Inflammatory macrophage treated with lipopolysaccharide for 4 hours (primary cell): ENCODE data around the gene TEX35.
"Not testable (repeated sequence)": the region's sequence is repeated elsewhere in the genome, so short reads cannot be mapped to it uniquely, and the experiment has no call there.

ENCODE experiments used
- DNase-seq: peaks from one replicate; pipeline ENCODE4 v3.0.0-alpha.2; 2020

The TEX35 gene

GRCh38 chr1:178495158-178495557 is 17.8 kb upstream of the TEX35 start:
- no peak for DNase-seq

DNA sequence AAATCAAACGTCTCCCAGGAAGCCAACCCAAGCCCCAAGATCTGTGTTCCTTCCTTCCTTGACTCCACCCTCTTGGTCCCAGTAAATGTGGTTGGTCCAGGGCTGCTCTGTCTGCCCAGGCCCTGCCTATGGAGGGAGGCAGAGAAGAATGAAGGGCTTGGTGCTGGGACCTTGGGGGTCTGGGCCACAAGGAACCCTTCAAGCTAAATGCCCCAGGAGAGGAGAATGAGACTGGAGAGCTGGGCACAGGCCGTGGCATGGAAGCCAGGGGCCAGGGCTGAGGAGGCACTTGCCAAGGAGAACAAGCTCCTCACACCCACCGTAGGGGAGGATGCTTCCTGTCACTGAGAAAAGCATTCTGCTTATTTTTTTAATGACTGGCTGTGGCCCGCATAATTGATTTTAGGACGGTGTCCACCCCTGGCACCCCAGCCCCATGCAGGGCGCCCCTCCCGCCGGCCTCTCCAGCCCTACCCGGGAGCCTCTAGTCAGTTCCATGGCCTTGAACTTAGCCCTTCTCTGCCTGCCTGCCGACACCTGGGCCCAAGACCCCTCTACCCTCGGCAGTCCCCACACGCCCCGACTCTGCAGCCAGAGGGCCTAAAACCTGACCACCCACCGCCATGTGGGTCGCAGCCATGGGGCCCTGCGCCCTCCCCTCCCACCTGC is 17.0 kb upstream of the TEX35 start:
- no peak for DNase-seq

GRCh38 chr1:178496410-178497135 is 16.3 kb upstream of the TEX35 start, which contains the start of gene CLEC20A:
CLEC20A (minus strand) TSS chr1:178496964; CDS start chr1:178496939, 25 bp downstream.
- no peak for DNase-seq

- DNase-seq = no peak
Observed at GRCh38 chr1:178497903-178498478, 14.9 kb upstream of the TEX35 start.

DNA sequence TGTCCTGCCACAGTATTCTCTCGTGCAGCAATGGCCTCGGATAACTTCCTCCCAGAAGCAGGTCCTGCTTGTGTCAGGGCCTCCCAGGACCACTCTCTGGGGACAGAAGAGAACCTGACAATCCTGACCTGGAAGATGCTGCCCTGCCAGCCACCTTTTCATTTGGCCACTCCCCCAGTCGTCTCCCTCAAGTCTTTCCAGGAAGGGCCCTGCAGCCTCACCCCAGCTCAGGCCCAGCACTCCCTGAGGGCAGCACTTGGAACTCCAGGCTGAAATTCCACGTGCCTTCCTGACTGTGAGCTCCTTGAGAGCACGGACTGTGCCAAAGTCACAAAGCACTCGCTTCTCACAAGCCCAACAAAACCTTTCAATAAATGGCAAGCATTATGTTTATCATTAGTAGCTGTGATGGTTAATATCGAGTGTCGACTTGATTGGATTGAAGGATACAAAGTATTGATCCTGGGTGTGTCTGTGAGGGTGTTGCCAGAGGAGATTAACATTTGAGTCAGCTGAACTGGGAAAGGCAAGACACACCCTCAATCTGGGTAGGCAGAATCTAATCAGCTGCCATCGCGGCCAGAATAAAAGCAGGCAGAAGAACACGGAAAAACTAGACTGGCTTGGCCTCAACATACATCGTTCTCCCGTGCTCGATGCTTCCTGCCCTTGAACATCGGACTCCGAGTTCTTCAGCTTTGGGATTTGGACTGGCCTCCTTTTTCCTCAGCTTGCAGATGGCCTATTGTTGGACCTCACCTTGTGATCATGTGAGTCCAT is 13.8 kb upstream of the TEX35 start:
- no peak for DNase-seq

DNA sequence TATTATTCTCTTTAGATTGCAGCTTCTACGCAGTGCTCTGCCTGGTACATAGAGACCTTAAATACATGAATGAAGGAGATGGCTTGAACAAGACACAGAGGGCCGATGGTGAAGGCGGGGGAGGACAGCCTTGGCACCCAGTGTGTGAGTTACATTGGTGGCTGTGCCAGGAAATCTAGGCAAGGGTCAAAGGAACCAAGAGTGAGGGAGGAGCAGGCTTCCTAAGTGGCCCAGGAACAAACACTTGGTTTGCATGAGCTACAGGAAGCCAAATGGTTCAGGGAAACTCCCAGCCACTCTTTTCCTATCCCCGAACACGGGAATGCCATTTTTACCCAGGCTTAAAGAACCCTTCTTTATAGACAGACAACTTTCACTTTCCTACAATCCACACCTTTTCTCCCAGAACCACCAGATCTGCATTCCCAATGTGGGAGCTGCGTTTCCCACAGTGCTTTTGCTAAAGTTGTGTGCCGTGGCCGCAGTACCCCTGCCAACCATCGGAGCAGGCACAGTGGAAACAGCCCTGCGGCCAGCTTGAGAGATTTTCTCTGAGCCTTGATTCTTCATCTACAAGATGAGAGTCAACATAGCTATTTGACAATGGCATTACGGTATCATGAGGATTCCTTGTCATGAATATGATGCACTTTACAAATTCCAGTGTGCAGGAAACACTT is 12.7 kb upstream of the TEX35 start:
- no peak for DNase-seq

DNA sequence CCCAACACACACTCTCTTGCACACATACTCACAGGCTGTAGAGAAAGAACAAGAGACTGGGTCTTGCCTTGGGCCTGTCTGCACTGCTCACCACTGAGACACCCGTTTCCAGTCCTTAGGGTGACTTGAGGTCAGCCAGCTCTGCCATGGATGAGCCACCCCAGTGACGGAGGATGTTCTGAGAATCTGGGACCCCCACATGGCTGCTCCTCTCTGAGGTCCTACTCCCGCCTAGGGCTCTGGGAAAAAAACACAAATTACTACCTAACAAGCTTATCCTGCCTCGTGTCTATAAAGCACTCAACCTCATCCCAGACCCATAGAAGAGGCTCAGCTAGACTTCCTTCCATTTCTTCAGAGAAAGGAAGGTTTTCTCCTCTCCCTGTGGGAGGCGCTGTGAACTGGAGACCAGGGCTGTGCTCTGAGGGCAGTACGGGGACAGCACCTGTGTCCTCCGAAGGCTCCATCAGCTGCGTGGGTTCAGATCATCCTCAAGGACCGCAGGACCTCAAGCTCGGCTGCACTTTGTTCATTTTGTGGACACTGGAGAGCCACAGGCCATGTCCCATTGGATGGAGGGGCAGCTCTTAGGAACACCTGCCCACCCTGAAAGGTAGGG is 11.9 kb upstream of the TEX35 start:
- DNase-seq = no peak

DNA sequence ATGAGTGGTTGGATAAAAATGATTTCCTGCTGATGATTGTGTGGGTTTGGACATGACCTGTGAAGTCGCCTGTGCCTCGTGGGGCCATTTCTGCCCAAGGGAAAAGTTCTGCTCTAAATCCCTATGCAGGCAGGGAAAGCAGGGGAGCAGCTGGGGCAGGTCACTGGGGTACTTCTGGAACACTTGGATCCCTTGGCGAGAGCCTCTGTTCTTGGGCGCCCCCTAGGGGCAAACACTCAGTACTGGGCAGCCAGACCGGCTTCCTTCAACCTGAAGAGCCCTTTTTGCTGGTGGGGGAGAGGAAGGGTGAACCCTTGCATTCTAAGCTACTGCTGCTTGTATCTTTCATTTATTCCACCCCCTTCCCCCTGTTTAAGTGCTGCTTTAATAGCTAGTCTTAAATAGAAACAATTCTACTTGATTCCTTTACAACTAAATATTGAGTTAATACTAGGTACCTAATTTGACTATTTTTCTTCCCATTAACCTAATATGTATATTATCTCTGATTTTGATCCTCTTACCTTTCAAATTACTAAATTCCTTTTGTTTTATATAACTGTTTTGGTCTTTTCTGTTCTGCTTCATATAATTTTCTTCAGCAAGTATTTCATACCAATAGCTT is 11.1 kb upstream of the TEX35 start:
- DNase-seq = peak; percentile 67

DNA sequence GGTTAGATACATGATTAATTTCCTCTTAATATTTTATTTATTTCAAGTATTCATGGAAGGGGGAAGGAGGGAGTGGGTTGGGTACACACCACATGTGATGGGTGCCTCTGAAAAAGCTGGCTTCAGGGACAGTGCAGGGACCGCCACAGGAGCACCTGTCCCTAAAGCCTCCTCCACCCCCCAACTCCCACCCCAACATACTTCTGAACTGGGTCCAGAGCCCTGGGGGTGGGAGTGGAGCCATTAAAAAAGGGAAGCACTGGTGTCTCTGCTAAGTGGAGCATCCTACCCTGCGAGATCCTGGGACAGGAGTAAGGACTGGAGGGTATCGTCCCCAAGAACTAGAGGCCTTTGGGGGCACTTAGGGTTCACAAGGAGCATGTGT is 10.6 kb upstream of the TEX35 start:
- no peak for DNase-seq

DNA sequence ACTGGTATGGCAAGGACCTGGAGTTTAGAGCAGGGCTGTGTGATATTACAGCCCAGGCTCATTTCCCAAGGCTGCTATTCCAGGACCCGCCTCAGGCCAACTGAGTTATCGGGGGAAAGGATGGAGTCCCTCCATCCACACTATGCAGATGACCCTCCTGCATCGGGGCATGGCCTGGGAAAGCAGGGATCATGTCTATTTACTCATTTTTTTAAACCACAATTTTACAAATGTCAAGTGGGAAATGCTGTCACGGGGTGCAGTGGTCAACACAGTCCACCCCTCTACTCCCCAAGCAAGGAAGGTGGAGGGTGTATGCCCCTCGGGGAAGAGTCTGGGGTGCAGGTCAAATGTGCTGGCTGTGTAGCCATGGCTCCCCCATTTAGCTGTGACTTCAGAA is 10.1 kb upstream of the TEX35 start:
- no peak for DNase-seq

GRCh38 chr1:178503316-178503715 is 9.6 kb upstream of the TEX35 start:
- not testable (repeated sequence) for DNase-seq

GRCh38 chr1:178503849-178504248 is 9.1 kb upstream of the TEX35 start:
- no peak for DNase-seq

DNA sequence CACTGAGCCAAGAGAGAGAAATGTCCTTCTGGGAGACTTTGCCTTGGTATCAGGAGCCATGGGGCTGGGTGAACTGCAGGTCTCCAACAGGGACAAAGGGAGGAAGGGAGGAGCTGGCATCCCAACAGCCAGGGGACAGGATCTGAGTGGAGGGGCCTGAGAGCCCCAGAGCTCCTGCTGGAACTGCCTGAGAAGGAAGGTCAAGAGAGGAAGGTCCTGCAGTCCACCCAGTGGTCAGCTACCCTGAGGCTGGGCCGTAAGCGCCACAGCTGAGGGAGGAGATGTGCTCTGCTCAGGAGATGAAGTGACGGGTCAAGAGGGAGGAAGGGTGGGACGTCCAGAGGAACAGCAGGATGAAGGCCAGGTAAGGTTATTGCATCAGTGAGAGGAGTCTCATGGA is 8.6 kb upstream of the TEX35 start:
- no peak for DNase-seq

GRCh38 chr1:178506177-178506576 is 6.7 kb upstream of the TEX35 start:
- no peak for DNase-seq

- DNase-seq = no peak
Observed at GRCh38 chr1:178506669-178507068, 6.2 kb upstream of the TEX35 start.

DNA sequence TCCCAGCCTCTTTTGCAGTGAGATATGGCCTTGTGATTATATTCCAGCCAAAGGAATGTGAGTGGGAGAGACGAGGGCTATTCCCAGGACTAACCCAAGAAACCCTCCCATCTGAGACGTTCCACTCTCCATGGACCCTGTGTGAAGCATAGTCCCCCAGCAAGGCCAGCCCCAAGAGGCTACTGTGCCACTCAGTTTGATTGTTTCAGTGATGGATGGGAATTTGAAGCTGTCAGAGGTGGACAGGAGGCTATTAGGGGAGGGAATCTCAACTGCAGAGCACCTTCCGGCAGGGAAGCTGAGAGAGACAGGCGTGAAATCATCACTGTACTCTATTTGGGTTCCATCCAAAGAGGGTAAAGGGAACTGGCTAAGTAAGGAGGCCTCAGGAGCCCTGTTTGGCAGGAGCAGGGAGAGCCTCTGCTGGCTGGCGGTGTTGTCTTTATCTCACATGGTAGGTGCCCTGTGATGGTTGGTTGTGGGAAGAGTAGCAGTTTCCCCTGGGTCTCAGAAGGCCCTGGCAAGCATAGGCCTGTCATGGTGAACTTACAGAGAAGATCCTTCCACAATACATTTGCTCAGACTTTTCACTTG is 3.4 kb upstream of the TEX35 start:
- DNase-seq = no peak

GRCh38 chr1:178510155-178510554 is 2.8 kb upstream of the TEX35 start:
- DNase-seq = no peak

DNA sequence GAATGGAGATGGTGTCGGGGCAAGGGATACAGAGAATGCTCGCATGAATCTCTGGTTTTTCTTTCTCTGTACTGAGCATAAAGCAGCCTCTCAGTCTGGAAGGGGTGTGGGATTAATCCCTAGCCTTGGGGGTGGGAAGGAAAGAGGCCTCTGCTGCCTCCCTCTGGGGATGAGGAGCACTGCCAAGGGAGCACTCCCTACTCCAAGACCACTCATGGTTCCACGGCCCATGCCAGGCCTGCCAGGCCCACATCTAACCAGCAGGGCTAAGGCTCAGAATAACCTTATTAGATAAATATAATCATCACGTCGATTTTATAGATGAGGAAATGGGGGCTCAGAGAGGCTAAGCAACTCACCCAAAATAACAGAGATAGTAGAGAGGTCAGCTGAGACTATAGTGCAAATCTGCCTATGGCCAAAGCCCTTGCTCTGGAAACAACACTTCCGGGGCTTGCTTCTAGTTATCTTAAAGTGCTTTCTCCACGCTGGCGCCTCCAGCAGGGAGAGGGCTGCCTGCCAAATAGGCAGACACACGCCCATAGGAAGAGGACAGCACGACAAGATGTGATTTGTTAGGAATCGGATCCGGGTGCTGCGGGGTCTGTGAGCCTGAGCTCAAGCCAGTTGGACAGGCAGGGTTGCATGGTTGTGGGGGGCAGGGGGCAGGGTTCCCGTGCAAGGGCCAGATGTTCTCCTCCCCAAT is 522 bp downstream of the TEX35 start:
- no peak for DNase-seq

GRCh38 chr1:178516110-178516509 is 3.2 kb downstream of the TEX35 start:
- DNase-seq = no peak

DNA sequence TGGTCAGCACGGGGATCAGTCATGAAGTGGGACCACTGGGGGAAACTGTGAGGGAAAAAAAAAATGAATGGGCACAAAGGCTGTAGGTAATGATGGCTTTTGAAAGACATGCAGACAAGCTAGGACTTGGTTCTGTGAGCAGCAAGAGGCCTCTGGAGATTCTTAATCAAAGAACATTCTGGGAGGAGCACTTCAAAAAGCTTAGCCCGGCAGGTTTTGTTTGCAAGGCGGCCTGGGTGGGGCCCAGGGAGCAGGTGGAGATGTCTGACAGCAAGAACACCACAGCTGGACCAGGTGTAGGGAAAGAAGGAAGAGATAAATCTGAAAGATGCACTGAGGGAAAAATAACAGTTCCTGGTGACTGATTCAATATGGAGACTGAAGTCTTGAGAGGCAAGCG is 6.0 kb downstream of the TEX35 start:
- no peak for DNase-seq

- no peak for DNase-seq
Observed at GRCh38 chr1:178520803-178521202, 7.9 kb downstream of the TEX35 start.
